Glutamatergic neuron (in vitro differentiated cells): ENCODE measurements around the gene FOXQ1. TPM values are rescaled to one million over a fixed set of nuclear protein-coding genes. Genes with fewer than 3 reads are reported as not detected.

Source experiments
- DNase-seq: peaks from one replicate; pipeline ENCODE4 v3.0.0; 2022
- H3K27ac Mint-ChIP-seq: one replicate; pipeline ENCODE4 v1.8.0; 2020; ENCODE audit warnings: mild to moderate bottlenecking, mixed read lengths, inconsistent platforms; ENCODE audit not compliant: unreplicated experiment
- H3K27me3 Mint-ChIP-seq: one replicate; pipeline ENCODE4 v1.8.0; 2020; ENCODE audit warnings: mild to moderate bottlenecking, moderate library complexity, mixed read lengths, inconsistent platforms; ENCODE audit not compliant: unreplicated experiment
- H3K36me3 Mint-ChIP-seq: one replicate; pipeline ENCODE4 v1.8.0; 2020; ENCODE audit warnings: mild to moderate bottlenecking, mixed read lengths, inconsistent platforms; ENCODE audit not compliant: unreplicated experiment
- H3K4me1 Mint-ChIP-seq: one replicate; pipeline ENCODE4 v1.8.0; 2020; ENCODE audit warnings: mild to moderate bottlenecking, low read depth, mixed read lengths, inconsistent platforms; ENCODE audit not compliant: unreplicated experiment
- H3K4me3 Mint-ChIP-seq: one replicate; pipeline ENCODE4 v1.8.0; 2020; ENCODE audit warnings: mild to moderate bottlenecking, mixed read lengths, inconsistent platforms; ENCODE audit not compliant: unreplicated experiment
- H3K9me3 Mint-ChIP-seq: one replicate; pipeline ENCODE4 v1.8.0; 2020; ENCODE audit warnings: mild to moderate bottlenecking, moderate library complexity, mixed read lengths, inconsistent platforms; ENCODE audit not compliant: unreplicated experiment
- CTCF ChIP-seq: fragments of 200-600 bp; sonication (generic); IDR thresholded peaks from one replicate; pipeline ENCODE4 v1.5.0; 2021; ENCODE audit not compliant: partially characterized antibody, unreplicated experiment
- total RNA-seq: library from RNA; stranded (reverse); fragmentation: NEBNext Ultra II Directional; extraction: Animal tissue kit (Norgen Biotek cat#: 25700); gene quantifications from one replicate; pipeline ENCODE4 v1.2.1, GENCODE V29; 2021; ENCODE audit not compliant: unreplicated experiment

The FOXQ1 gene
- total RNA-seq, 1 donor from 2014 or later, result 1.9 TPM

- TF ChIP-seq CTCF, result no peak
- peaks cover 4% of the 10 kb centered on the region for H3K27me3 Mint-ChIP-seq
- H3K27ac Mint-ChIP-seq, result no peak overlapping the region
- no peaks in the 10 kb centered on the region for H3K36me3 Mint-ChIP-seq
- H3K9me3 Mint-ChIP-seq, result no peaks in the 10 kb centered on the region
- H3K4me1 Mint-ChIP-seq, result no peaks in the 10 kb centered on the region
- no peak for DNase-seq
- H3K4me3 Mint-ChIP-seq, result no peak overlapping the region
Observed at GRCh38 chr6:1264619-1265445, 47.1 kb upstream of the FOXQ1 start.

DNA sequence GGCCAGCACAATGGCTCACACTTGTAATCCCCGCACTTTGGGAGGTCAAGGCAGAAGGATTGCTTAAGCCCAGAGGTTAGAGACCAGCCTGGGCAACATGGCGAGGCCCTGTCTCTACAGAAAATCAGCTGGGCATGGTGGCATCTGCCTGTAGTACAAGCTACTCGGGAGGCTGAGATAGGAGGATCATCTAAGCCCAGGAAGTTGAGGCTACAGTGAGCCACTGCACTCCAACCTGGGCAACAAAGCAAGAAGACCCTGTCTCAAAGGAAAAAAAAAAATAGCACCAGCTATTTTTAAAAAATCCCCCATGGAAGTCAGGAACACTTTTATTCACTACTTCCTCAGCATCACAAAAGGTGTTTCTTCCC, 45.2 kb upstream of the FOXQ1 start:
- no peak for TF ChIP-seq CTCF
- H3K27me3 Mint-ChIP-seq, result peaks cover 4% of the 10 kb centered on the region
- no peak for DNase-seq
- no peak overlapping the region for H3K27ac Mint-ChIP-seq
- H3K4me3 Mint-ChIP-seq, result no peak overlapping the region
- H3K9me3 Mint-ChIP-seq, result peaks cover 2% of the 10 kb centered on the region
- H3K36me3 Mint-ChIP-seq, result no peaks in the 10 kb centered on the region
- no peaks in the 10 kb centered on the region for H3K4me1 Mint-ChIP-seq

DNA sequence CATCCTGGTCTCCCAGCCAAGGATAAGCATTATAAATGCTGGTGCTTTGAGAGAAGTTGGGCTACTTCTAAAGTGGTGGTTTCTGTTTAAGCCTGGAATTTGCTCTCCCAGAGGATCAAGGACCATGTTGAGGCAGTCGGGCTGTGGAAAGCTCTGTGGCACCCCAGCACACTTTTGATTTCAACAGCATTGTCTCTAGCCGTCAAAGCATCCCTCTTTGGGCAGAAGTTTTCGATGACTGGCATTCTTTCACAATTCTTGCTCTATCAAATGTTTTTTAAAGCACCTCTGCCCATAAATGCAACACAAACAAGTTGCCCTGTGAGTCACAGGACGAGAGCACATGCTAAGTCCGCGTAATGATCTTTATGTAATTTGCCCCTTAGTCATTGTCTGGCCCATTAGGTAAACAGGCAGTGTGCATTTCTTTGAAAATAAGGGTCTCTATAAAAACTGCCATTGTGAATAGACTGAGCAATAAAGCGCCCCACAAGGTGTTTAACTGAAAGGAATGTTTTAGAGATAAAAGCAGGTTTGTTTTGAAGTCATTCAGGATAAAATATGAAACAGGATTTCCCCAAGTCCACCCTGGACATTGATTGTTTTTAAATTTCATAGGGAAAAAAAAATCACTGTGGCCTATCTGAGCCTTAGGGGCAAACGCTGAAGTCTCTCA, 44.7 kb upstream of the FOXQ1 start:
- no peak overlapping the region for H3K27ac Mint-ChIP-seq
- peaks cover 2% of the 10 kb centered on the region for H3K9me3 Mint-ChIP-seq
- H3K4me1 Mint-ChIP-seq, result no peaks in the 10 kb centered on the region
- H3K4me3 Mint-ChIP-seq, result no peak overlapping the region
- no peak for TF ChIP-seq CTCF
- DNase-seq, result no peak
- peaks cover 1% of the 10 kb centered on the region for H3K36me3 Mint-ChIP-seq
- peaks cover 2% of the 10 kb centered on the region for H3K27me3 Mint-ChIP-seq

GRCh38 chr6:1267790-1268762, 43.8 kb upstream of the FOXQ1 start:
- no peak for TF ChIP-seq CTCF
- peaks cover 7% of the 10 kb centered on the region for H3K36me3 Mint-ChIP-seq
- H3K27me3 Mint-ChIP-seq, result peaks cover 2% of the 10 kb centered on the region
- H3K4me3 Mint-ChIP-seq, result no peak overlapping the region
- H3K9me3 Mint-ChIP-seq, result peaks cover 2% of the 10 kb centered on the region
- no peaks in the 10 kb centered on the region for H3K4me1 Mint-ChIP-seq
- no peak overlapping the region for H3K27ac Mint-ChIP-seq
- no peak for DNase-seq
